Prostate gland (tissue), 2 donors: ENCODE data around the gene GLIS1.

ENCODE experiments used
- POLR2A ChIP-seq: fragments of 450-650 bp; IDR thresholded peaks from one replicate; pipeline ENCODE4 v1.6.1; 2016; ENCODE audit warnings: antibody characterized with exemption, mild to moderate bottlenecking
- POLR2AphosphoS5 ChIP-seq: sonication (generic); formaldehyde crosslinking; IDR thresholded peaks from one replicate; pipeline ENCODE4 v1.6.1; 2017; ENCODE audit warnings: antibody characterized with exemption
- TF ChIP-seq, protein P1 (sequence below), 4 experiments: fragments of 200-600 bp in 2 of 4; fragments of 450-650 bp in 2 of 4; sonication (generic) in 2 of 4; IDR thresholded peaks; 1 replicate in 3 of 4; 2 replicates in 1 of 4; pipeline ENCODE4 v1.5.1; 2016 to 2019; ENCODE audit warnings: antibody characterized with exemption in 4 of 4, mild to moderate bottlenecking in 2 of 4, moderate library complexity in 2 of 4

DNA sequence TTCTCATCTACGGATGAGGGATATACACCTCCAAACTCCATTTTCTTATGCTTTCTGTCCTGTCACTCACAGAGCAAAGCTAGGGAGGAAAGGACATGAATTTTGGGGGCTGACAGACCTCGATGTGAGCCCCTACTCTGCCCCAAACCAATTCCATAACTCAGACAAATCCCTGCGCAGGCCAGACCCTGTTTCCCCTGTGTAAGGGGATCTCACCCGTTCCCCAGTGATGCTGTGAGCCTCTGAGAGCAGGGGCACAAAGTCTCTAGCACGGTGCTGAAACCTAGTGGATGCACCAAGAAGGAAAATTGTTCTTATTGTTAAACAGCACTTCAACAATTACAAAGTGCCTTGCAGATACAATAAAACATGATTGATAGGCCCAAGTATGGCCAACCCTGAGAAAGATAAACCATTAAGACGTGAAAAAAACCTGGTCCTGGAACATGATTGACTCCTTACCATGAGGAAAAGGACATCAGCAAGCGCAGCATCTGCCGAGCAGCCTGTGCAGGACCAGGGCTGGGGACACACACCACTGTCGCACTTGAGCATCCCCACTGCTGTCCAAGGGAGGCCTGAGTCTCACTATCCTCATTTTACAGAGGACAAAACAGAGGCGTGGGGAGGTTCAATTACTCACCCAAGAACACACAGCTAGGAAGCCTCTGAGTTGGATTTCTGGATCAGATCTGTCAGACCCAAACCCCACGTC lies 137.8 kb downstream of the GLIS1 start:
- TF ChIP-seq POLR2A (no peak), POLR2AphosphoS5 (no peak)
- TF ChIP-seq, protein P1, sequence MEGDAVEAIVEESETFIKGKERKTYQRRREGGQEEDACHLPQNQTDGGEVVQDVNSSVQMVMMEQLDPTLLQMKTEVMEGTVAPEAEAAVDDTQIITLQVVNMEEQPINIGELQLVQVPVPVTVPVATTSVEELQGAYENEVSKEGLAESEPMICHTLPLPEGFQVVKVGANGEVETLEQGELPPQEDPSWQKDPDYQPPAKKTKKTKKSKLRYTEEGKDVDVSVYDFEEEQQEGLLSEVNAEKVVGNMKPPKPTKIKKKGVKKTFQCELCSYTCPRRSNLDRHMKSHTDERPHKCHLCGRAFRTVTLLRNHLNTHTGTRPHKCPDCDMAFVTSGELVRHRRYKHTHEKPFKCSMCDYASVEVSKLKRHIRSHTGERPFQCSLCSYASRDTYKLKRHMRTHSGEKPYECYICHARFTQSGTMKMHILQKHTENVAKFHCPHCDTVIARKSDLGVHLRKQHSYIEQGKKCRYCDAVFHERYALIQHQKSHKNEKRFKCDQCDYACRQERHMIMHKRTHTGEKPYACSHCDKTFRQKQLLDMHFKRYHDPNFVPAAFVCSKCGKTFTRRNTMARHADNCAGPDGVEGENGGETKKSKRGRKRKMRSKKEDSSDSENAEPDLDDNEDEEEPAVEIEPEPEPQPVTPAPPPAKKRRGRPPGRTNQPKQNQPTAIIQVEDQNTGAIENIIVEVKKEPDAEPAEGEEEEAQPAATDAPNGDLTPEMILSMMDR (IDR thresholded peaks at IDR 0.05): no peak
